GM12892 (cell line): Measurements from ENCODE around the gene F2.

Experiments
- POLR2A ChIP-seq: IDR thresholded peaks from 2 replicates; pipeline ENCODE4 v1.6.1; 2011; ENCODE audit warnings: low read depth, low read length, control low read depth
- TAF1 ChIP-seq: IDR thresholded peaks from 2 replicates; pipeline ENCODE4 v1.6.1; 2011; ENCODE audit warnings: low read depth, mild to moderate bottlenecking, control low read depth, low read length, borderline replicate concordance

GRCh38 chr11:46680815-46681214, 38.2 kb upstream of the F2 start:
- TF ChIP-seq POLR2A (no peak), TAF1 (no peak)
